ENCODE measurements around the gene SLC44A5.

SLC44A5 gene

DNA sequence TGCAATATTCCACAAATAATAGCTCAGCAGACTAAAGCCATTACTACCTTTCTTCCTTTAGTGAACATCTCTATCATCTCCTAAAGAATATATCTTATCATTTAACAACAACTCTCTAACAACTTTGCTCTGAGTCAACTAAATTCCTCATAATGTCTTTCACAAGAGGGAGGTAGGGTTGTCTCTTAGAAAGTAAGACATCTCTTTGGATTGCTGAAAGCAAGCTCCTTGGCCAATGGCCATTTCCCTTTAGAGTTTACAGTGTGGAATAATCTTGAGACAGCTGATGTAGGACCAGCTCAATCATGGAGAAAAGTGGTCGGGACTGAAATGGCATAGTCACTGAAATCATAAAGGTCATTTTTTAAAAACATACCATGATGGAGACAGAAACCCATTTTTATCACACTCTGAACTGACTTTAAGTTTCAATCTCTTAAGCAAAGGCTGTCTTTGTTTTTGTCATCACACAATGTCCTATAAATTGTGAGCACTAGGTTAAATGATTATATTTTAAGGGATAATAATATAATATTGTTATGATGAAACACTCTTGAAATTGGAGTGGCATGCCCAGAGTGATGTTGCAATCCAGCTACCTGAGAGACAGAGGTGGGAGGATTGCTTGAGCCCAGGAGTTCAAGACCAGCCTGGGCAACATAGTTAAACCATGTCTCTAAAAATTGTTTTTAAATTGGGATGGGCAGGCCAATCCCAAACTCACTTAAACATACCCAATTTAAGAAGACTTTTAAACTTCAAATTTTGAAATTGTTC lies 91.1 kb downstream of the SLC44A5 start:
- Histone ChIP-seq H3K9me3 (ENCODE audit: insufficient read depth, low read depth, low read length) (no peaks in the 10 kb centered on the region), H3K4me1 (ENCODE audit: insufficient read depth, low read length, poor library complexity, severe bottlenecking) (no peaks in the 10 kb centered on the region), H3K4me3 (ENCODE audit: low read length, poor library complexity, severe bottlenecking) (no peak overlapping the region), H3K4me2 (ENCODE audit: low read depth, low read length, poor library complexity, severe bottlenecking) (no peak overlapping the region), H4K20me1 (ENCODE audit: insufficient read depth, low read length, poor library complexity, severe bottlenecking) (no peaks in the 10 kb centered on the region), H3K9ac (ENCODE audit: low read depth, low read length, poor library complexity, severe bottlenecking) (no peak overlapping the region), H3K9me2 (replicated peaks; ENCODE audit: low read depth, low read length) (no peaks in the 10 kb centered on the region), H2AFZ (ENCODE audit: low read length) (no peak overlapping the region), H3F3A (ENCODE audit: low read depth) (no peaks in the 10 kb centered on the region), H3K27me3 (ENCODE audit: insufficient read depth, low read length, poor library complexity, severe bottlenecking) (no peaks in the 10 kb centered on the region), H3K79me2 (ENCODE audit: insufficient read depth, low read length) (no peaks in the 10 kb centered on the region), H3K36me3 (ENCODE audit: insufficient read depth, low read length) (no peaks in the 10 kb centered on the region)
- TF ChIP-seq, protein P1, sequence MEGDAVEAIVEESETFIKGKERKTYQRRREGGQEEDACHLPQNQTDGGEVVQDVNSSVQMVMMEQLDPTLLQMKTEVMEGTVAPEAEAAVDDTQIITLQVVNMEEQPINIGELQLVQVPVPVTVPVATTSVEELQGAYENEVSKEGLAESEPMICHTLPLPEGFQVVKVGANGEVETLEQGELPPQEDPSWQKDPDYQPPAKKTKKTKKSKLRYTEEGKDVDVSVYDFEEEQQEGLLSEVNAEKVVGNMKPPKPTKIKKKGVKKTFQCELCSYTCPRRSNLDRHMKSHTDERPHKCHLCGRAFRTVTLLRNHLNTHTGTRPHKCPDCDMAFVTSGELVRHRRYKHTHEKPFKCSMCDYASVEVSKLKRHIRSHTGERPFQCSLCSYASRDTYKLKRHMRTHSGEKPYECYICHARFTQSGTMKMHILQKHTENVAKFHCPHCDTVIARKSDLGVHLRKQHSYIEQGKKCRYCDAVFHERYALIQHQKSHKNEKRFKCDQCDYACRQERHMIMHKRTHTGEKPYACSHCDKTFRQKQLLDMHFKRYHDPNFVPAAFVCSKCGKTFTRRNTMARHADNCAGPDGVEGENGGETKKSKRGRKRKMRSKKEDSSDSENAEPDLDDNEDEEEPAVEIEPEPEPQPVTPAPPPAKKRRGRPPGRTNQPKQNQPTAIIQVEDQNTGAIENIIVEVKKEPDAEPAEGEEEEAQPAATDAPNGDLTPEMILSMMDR (conservative IDR thresholded peaks at IDR 0.05; ENCODE audit: low read length) = no peak
- no peak for TF ChIP-seq EZH2phosphoT487 (IDR thresholded peaks at IDR 0.05; ENCODE audit: borderline replicate concordance)

DNA sequence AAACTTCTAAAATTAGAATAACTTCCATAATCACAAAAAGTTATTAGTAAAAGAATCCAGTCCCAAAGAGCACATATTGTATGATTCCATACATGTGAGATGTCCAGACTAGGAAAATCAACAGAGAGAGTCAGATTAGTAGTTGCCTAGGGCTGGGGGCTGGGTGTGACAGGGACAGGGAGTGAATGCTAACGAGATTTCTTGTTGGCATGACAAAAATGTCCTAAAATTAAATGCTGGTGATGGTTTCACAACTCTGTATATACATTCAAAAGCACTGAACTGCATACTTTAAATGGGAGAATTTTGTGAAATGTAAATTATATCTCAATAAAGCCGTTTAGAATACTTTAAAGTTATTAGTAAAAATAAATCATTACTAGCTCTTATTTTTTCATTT lies 92.2 kb downstream of the SLC44A5 start:
- Histone ChIP-seq H2AFZ (ENCODE audit: low read length) (no peak overlapping the region), H3K9me2 (replicated peaks; ENCODE audit: low read depth, low read length) (no peaks in the 10 kb centered on the region), H3K36me3 (ENCODE audit: insufficient read depth, low read length) (no peaks in the 10 kb centered on the region), H3F3A (ENCODE audit: low read depth) (no peaks in the 10 kb centered on the region), H3K4me1 (ENCODE audit: insufficient read depth, low read length, poor library complexity, severe bottlenecking) (no peaks in the 10 kb centered on the region), H3K9ac (ENCODE audit: low read depth, low read length, poor library complexity, severe bottlenecking) (no peak overlapping the region), H3K4me3 (ENCODE audit: low read length, poor library complexity, severe bottlenecking) (no peak overlapping the region), H3K9me3 (ENCODE audit: insufficient read depth, low read depth, low read length) (no peaks in the 10 kb centered on the region), H3K79me2 (ENCODE audit: insufficient read depth, low read length) (no peaks in the 10 kb centered on the region), H3K27me3 (ENCODE audit: insufficient read depth, low read length, poor library complexity, severe bottlenecking) (no peaks in the 10 kb centered on the region), H3K4me2 (ENCODE audit: low read depth, low read length, poor library complexity, severe bottlenecking) (no peak overlapping the region), H4K20me1 (ENCODE audit: insufficient read depth, low read length, poor library complexity, severe bottlenecking) (no peaks in the 10 kb centered on the region)
- TF ChIP-seq, protein P1 (conservative IDR thresholded peaks at IDR 0.05; ENCODE audit: low read length) = no peak
- TF ChIP-seq EZH2phosphoT487 (IDR thresholded peaks at IDR 0.05; ENCODE audit: borderline replicate concordance) = no peak

DNA sequence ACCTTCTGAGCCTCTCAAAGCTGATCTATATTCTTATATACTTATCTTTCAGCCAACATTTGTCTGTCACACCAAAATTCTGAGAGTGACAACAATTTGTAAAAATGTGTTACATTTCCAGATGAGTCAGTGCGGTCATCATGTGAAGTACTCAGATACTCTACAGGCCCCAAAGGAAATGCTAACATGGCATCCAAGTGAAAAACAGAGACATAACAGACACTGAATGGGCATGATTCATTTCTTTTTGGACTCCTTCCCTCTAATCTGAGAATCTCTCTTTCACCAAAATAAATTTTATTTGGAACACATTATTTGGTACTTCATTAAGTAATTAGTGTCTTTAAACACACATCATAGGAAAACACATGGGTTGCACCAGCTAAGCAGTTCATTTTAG lies 96.6 kb downstream of the SLC44A5 start:
- Histone ChIP-seq H3K9ac (ENCODE audit: low read depth, low read length, poor library complexity, severe bottlenecking) (no peak overlapping the region), H3K4me3 (ENCODE audit: low read length, poor library complexity, severe bottlenecking) (no peak overlapping the region), H3K79me2 (ENCODE audit: insufficient read depth, low read length) (no peaks in the 10 kb centered on the region), H3K9me2 (replicated peaks; ENCODE audit: low read depth, low read length) (no peaks in the 10 kb centered on the region), H3K36me3 (ENCODE audit: insufficient read depth, low read length) (no peaks in the 10 kb centered on the region), H3K9me3 (ENCODE audit: insufficient read depth, low read depth, low read length) (no peaks in the 10 kb centered on the region), H3K4me1 (ENCODE audit: insufficient read depth, low read length, poor library complexity, severe bottlenecking) (no peaks in the 10 kb centered on the region), H3F3A (ENCODE audit: low read depth) (no peaks in the 10 kb centered on the region), H2AFZ (ENCODE audit: low read length) (no peak overlapping the region), H4K20me1 (ENCODE audit: insufficient read depth, low read length, poor library complexity, severe bottlenecking) (no peaks in the 10 kb centered on the region), H3K27me3 (ENCODE audit: insufficient read depth, low read length, poor library complexity, severe bottlenecking) (no peaks in the 10 kb centered on the region), H3K4me2 (ENCODE audit: low read depth, low read length, poor library complexity, severe bottlenecking) (no peak overlapping the region)
- TF ChIP-seq, protein P1 (conservative IDR thresholded peaks at IDR 0.05; ENCODE audit: low read length) = no peak
- TF ChIP-seq EZH2phosphoT487 (IDR thresholded peaks at IDR 0.05; ENCODE audit: borderline replicate concordance) = no peak
